PC-9 (cell line): ENCODE data around the gene ATG9A. TPM values are rescaled to one million over a fixed set of nuclear protein-coding genes. Genes with fewer than 3 reads are reported as not detected.
A peak's percentile ranks its signal among the peaks of the same experiment; 100 is the strongest.

Source experiments
- BruUV-seq: library from RNA; stranded (reverse); fragments of 400-500 nt; replicated peaks from 2 replicates; lab custom pipeline; 2021; lab: Mats Ljungman, UMichigan
- CTCF ChIA-PET: fragments of 300-600 bp; sonication (Branson Sonifier 250); formaldehyde crosslinking; loops from one replicate; lab custom pipeline; 2022; ENCODE audit warnings: antibody characterized with exemption; lab: Charles Lee
- POLR2A ChIA-PET: fragments of 300-600 bp; sonication (Branson Sonifier 250); formaldehyde crosslinking; loops from one replicate; lab custom pipeline; 2022; ENCODE audit warnings: antibody characterized with exemption; ENCODE audit not compliant: unreplicated experiment; lab: Charles Lee
- DNase-seq, 2 experiments: peaks; one replicate each; pipeline versions ENCODE4 v3.0.0 to v3.0.0-alpha.2; 2015 to 2022; ENCODE audit warnings: mixed read lengths in 1 of 2
- H2AFZ ChIP-seq: fragments of 200-600 bp; sonication (generic); 2 replicates; pipeline ENCODE4 v1.8.1; 2017; ENCODE audit warnings: antibody characterized with exemption
- H3F3A ChIP-seq: fragments of 200-600 bp; sonication (generic); 2 replicates; pipeline ENCODE4 v1.8.1; 2017; ENCODE audit warnings: antibody characterized with exemption, mild to moderate bottlenecking, low read depth; ENCODE audit not compliant: insufficient read depth
- H3K27ac ChIP-seq: fragments of 200-600 bp; sonication (generic); 2 replicates; pipeline ENCODE4 v1.6.1; 2016; ENCODE audit warnings: mixed run types
- H3K27me3 ChIP-seq: fragments of 200-600 bp; sonication (generic); 2 replicates; pipeline ENCODE4 v1.6.1; 2016; ENCODE audit warnings: low read depth, mixed run types; ENCODE audit not compliant: insufficient read depth
- H3K36me3 ChIP-seq: fragments of 200-600 bp; sonication (generic); 2 replicates; pipeline ENCODE4 v1.6.1; 2016; ENCODE audit warnings: low read depth, mixed run types
- H3K4me1 ChIP-seq: fragments of 200-600 bp; sonication (generic); replicated peaks from 2 replicates; pipeline ENCODE4 v1.6.1; 2016; ENCODE audit warnings: mixed run types; ENCODE audit not compliant: insufficient read depth
- H3K4me2 ChIP-seq: fragments of 200-600 bp; sonication (generic); 2 replicates; pipeline ENCODE4 v1.6.1; 2017; ENCODE audit warnings: mixed run types
- H3K4me3 ChIP-seq: fragments of 200-600 bp; sonication (generic); 2 replicates; pipeline ENCODE4 v1.6.1; 2016; ENCODE audit warnings: mixed run types
- H3K79me2 ChIP-seq: fragments of 200-600 bp; sonication (generic); 2 replicates; pipeline ENCODE4 v1.6.1; 2017; ENCODE audit warnings: low read depth, mixed run types
- H3K9me2 ChIP-seq: fragments of 200-600 bp; sonication (generic); 2 replicates; pipeline ENCODE4 v1.8.1; 2017; ENCODE audit warnings: mild to moderate bottlenecking; ENCODE audit not compliant: insufficient read depth
- H3K9me3 ChIP-seq: fragments of 200-600 bp; sonication (generic); 2 replicates; pipeline ENCODE4 v1.8.1; 2016; ENCODE audit warnings: low read depth; ENCODE audit not compliant: insufficient read depth
- H4K20me1 ChIP-seq: fragments of 200-600 bp; sonication (generic); 2 replicates; pipeline ENCODE4 v1.8.1; 2017; ENCODE audit not compliant: insufficient read depth
- CTCF ChIP-seq: fragments of 200-600 bp; sonication (generic); conservative IDR thresholded peaks from 2 replicates; pipeline ENCODE4 v1.6.1; 2017; ENCODE audit warnings: mixed run types, antibody characterized with exemption, mild to moderate bottlenecking, moderate library complexity
- EZH2 ChIP-seq: fragments of 200-600 bp; sonication (generic); IDR thresholded peaks from 2 replicates; pipeline ENCODE4 v1.8.0; 2017; ENCODE audit warnings: antibody characterized with exemption, low read depth
- intact Hi-C: fragments of 100-400 bp; cut with micrococcal nuclease; formaldehyde crosslinking; loops from one replicate; pipeline ENCODE4 v1.10.0; 2022; ENCODE audit not compliant: unreplicated experiment
- total RNA-seq: library from RNA; stranded (reverse); gene quantifications from 2 replicates; pipeline ENCODE4 v1.2.3, GENCODE V29; 2021

Gene ATG9A
- total RNA-seq, 1 experiment from 2014 or later: 56.0 TPM

- no peak overlapping the region for H2AFZ ChIP-seq
- ChIA-PET POLR2A (interaction anchor here (0.5 to 1.1 kb wide), 4 partner anchors 10 to 206 kb away, joined by 3 to 17 read pairs (median 4); partner anchors contain the start of gene ATG9A), CTCF (interaction anchor here (0.6 kb wide), 1 partner anchor 132 kb away, joined by 9 read pairs; no protein-coding TSS in a partner anchor)
- H3K36me3 ChIP-seq: no peaks in the 10 kb centered on the region
- TF ChIP-seq CTCF: no peak
- TF ChIP-seq EZH2: no peak
- H3K27ac ChIP-seq: 0 out of 2 replicates have a peak overlapping the region, but pooled peaks have one; percentile 16
- H3K4me2 ChIP-seq: peak overlapping the region; percentile 100
- H3K9me2 ChIP-seq: no peaks in the 10 kb centered on the region
- BruUV-seq: TSS peak; percentile 62
- H3K27me3 ChIP-seq: no peaks in the 10 kb centered on the region
- no peaks in the 10 kb centered on the region for H3K9me3 ChIP-seq
- H3F3A ChIP-seq: peaks cover 14% of the 10 kb centered on the region; the same call in 1 of the 2 replicates
- peak overlapping the region; percentile 78 for H3K4me3 ChIP-seq
- no peak for DNase-seq
- H4K20me1 ChIP-seq: no peaks in the 10 kb centered on the region
- intact Hi-C loops: loop anchor here (2.0 kb wide), 2 partner anchors 31 to 71 kb away; partner anchors contain the start of genes CNPPD1 and DNAJB2
- H3K79me2 ChIP-seq: no peaks in the 10 kb centered on the region
- H3K4me1 ChIP-seq: peaks cover 18% of the 10 kb centered on the region
Observed at GRCh38 chr2:219207134-219207883, 22.1 kb downstream of the ATG9A start.

GRCh38 chr2:219206328-219207133 lies 22.9 kb downstream of the ATG9A start, which contains the start of gene ZFAND2B:
ZFAND2B (plus strand) TSS chr2:219206782; CDS start chr2:219206988, 206 bp downstream.
- H4K20me1 ChIP-seq: no peaks in the 10 kb centered on the region
- H3K9me3 ChIP-seq: no peaks in the 10 kb centered on the region
- peaks cover 18% of the 10 kb centered on the region for H3K4me1 ChIP-seq
- no peak for TF ChIP-seq CTCF
- no peak for TF ChIP-seq EZH2
- H3K4me2 ChIP-seq: peak within 1 kb of the TSS; percentile 100
- H3K27ac ChIP-seq: peak within 1 kb of the TSS; percentile 40
- BruUV-seq: no TSS peak
- no peaks in the 10 kb centered on the region for H3K36me3 ChIP-seq
- no peaks in the 10 kb centered on the region for H3K79me2 ChIP-seq
- intact Hi-C loops: loop anchor here (1.0 to 2.0 kb wide), 3 partner anchors 30 to 72 kb away; partner anchors contain the start of genes CNPPD1, DNAJB2 and NHEJ1
- POLR2A ChIA-PET: interaction anchor here (0.5 to 0.8 kb wide), 8 partner anchors 11 to 437 kb away, joined by 3 to 14 read pairs (median 4); partner anchors contain the start of genes ATG9A and CNPPD1
- H3K4me3 ChIP-seq: peak within 1 kb of the TSS; percentile 78
- peak; percentile 76 to 96 for DNase-seq
- peak within 1 kb of the TSS; percentile 80 for H2AFZ ChIP-seq
- H3K9me2 ChIP-seq: no peaks in the 10 kb centered on the region
- no peaks in the 10 kb centered on the region for H3K27me3 ChIP-seq
- CTCF ChIA-PET: interaction anchor here (0.6 to 0.7 kb wide), 2 partner anchors 10 to 131 kb away, joined by 3 to 9 read pairs; no protein-coding TSS in a partner anchor
- H3F3A ChIP-seq: peaks cover 14% of the 10 kb centered on the region; the same call in 1 of the 2 replicates

- H3K27me3 ChIP-seq: no peaks in the 10 kb centered on the region
- POLR2A ChIA-PET: interaction anchor here (0.6 to 0.7 kb wide), 5 partner anchors 13 to 437 kb away, joined by 3 to 14 read pairs (median 5); partner anchors contain the start of gene CNPPD1
- H2AFZ ChIP-seq: peak overlapping the region; percentile 80
- BruUV-seq: TSS peak; percentile 66
- H4K20me1 ChIP-seq: no peaks in the 10 kb centered on the region
- TF ChIP-seq EZH2: no peak
- no peak for TF ChIP-seq CTCF
- no peaks in the 10 kb centered on the region for H3K36me3 ChIP-seq
- no peak for DNase-seq
- peaks cover 18% of the 10 kb centered on the region for H3K4me1 ChIP-seq
- CTCF ChIA-PET: no interaction called here
- peak overlapping the region; percentile 40 for H3K27ac ChIP-seq
- no peaks in the 10 kb centered on the region for H3K79me2 ChIP-seq
- no peaks in the 10 kb centered on the region for H3K9me3 ChIP-seq
- no peaks in the 10 kb centered on the region for H3K9me2 ChIP-seq
- intact Hi-C loops: loop anchor here (1.0 to 2.0 kb wide), 3 partner anchors 29 to 73 kb away; partner anchors contain the start of genes CNPPD1, DNAJB2 and NHEJ1
- peak overlapping the region; percentile 100 for H3K4me2 ChIP-seq
- peak overlapping the region; percentile 78 for H3K4me3 ChIP-seq
- peaks cover 14% of the 10 kb centered on the region; the same call in 1 of the 2 replicates for H3F3A ChIP-seq
Observed at GRCh38 chr2:219205981-219206327, 23.5 kb downstream of the ATG9A start.
